Esophagus squamous epithelium (tissue), 5 donors: ENCODE data around the gene WDPCP. TPM values are rescaled to one million over a fixed set of nuclear protein-coding genes. Genes with fewer than 3 reads are reported as not detected.

Experiments used
- DNase-seq: peaks from one replicate; lab custom pipeline; 2025; lab: John Stamatoyannopoulos, UW
- H3K27ac ChIP-seq, 4 donors: fragments of 200-600 bp; sonication (generic); one replicate each; pipeline ENCODE4 v1.5.1; 2016 to 2019; ENCODE audit warnings: mild to moderate bottlenecking in 1 of 4
- H3K27me3 ChIP-seq, 4 donors: fragments of 200-600 bp; sonication (generic); 1 replicate in 3 of 4; 2 replicates in 1 of 4; pipeline versions ENCODE4 v1.5.1 to v1.6.0; 2017 to 2021; ENCODE audit warnings: antibody characterized with exemption in 1 of 4
- H3K36me3 ChIP-seq, 3 donors: fragments of 200-600 bp; sonication (generic); one replicate each; pipeline ENCODE4 v1.5.1; 2016 to 2019
- H3K4me1 ChIP-seq, 3 donors: fragments of 200-600 bp; sonication (generic); one replicate each; pipeline ENCODE4 v1.5.1; 2017 to 2019
- H3K4me3 ChIP-seq, 4 donors: fragments of 200-600 bp; sonication (generic); 1 replicate in 3 of 4; 2 replicates in 1 of 4; pipeline ENCODE4 v1.5.1; 2016 to 2019; ENCODE audit warnings: mild to moderate bottlenecking in 2 of 4, moderate library complexity in 1 of 4
- H3K9me3 ChIP-seq, 3 donors: fragments of 200-600 bp; sonication (generic); one replicate each; pipeline ENCODE4 v1.5.1; 2016 to 2019
- POLR2A ChIP-seq, 4 donors: fragments of 450-650 bp; IDR thresholded peaks; one replicate each; pipeline ENCODE4 v1.6.1; 2017; ENCODE audit warnings: antibody characterized with exemption in 4 of 4, mild to moderate bottlenecking in 4 of 4, moderate library complexity in 3 of 4
- WGBS, 2 donors: methylation state at CpG; one replicate each; pipeline ENCODE4 v1.1.5; 2018; 5-methylcytosine and 5-hydroxymethylcytosine counted together
- intact Hi-C: fragments of 100-400 bp; cut with DNase I; formaldehyde crosslinking; loops from one replicate; pipeline ENCODE4 v1.15.0; 2022
- total RNA-seq, 4 donors: library from RNA; depleted of rRNA; stranded (reverse); fragments of >200 nt; gene quantifications; one replicate each; pipeline ENCODE4 v1.1.0, GENCODE V29; 2016
- TF ChIP-seq, protein P1 (sequence below), 6 experiments: fragments of 450-650 bp in 4 of 6; fragments of 200-600 bp in 2 of 6; sonication (generic) in 2 of 6; IDR thresholded peaks; one replicate each; pipeline ENCODE4 v1.5.1; 2016 to 2019; ENCODE audit warnings: antibody characterized with exemption in 6 of 6, mild to moderate bottlenecking in 4 of 6, moderate library complexity in 4 of 6
- donor health status: DM: yes; HTN: yes; CAD: no.

The WDPCP gene
- total RNA-seq, 4 donors from 2014 or later = 3.0 to 9.7 (median 3.8) TPM

DNA sequence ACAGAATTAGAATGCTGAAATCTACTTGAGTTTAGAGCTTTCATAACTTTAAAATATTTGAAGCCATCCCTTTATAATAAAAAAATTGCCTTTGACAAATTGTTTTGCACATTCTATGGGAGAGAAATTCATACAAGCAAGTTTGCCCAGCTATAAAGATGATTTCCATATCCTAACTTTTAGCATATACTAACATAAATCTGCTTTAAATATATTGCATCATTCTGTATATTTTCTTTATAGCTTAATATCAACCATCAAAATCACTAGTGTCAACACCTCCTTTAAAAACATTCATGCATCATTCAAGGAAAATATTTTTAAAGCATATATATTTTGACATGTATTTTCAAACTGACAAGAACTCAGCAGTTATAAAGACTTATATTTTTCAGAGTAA is 49.9 kb downstream of the WDPCP start:
- TF ChIP-seq, protein P1, sequence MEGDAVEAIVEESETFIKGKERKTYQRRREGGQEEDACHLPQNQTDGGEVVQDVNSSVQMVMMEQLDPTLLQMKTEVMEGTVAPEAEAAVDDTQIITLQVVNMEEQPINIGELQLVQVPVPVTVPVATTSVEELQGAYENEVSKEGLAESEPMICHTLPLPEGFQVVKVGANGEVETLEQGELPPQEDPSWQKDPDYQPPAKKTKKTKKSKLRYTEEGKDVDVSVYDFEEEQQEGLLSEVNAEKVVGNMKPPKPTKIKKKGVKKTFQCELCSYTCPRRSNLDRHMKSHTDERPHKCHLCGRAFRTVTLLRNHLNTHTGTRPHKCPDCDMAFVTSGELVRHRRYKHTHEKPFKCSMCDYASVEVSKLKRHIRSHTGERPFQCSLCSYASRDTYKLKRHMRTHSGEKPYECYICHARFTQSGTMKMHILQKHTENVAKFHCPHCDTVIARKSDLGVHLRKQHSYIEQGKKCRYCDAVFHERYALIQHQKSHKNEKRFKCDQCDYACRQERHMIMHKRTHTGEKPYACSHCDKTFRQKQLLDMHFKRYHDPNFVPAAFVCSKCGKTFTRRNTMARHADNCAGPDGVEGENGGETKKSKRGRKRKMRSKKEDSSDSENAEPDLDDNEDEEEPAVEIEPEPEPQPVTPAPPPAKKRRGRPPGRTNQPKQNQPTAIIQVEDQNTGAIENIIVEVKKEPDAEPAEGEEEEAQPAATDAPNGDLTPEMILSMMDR (IDR thresholded peaks at IDR 0.05) = no peak
- TF ChIP-seq POLR2A (IDR thresholded peaks at IDR 0.05) = no peak
- intact Hi-C loops = no loop called here

DNA sequence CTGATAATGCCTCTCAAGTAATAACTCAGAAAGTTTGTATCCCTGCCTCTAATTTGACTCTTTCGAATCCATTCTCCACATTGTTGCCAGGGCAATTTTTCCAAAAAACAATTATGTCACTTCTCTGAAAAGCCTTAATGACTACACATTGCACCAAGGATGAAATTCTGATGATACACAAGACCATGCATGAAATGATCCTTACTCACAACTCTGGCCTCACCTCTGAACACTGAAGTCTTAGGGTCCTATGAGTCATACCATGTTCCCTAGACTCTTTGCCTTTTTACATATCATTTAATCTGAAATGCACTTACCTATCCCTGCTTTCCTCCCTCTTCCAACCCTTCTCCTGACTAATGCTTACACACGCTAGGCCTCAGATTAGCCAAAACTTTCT is 51.0 kb downstream of the WDPCP start:
- 26 to 57% methylated on average over 2 of the region's 2 CpGs for WGBS, 2 donors
- no peaks in the 10 kb centered on the region for H3K36me3 ChIP-seq
- H3K9me3 ChIP-seq = no peaks in the 10 kb centered on the region
- DNase-seq = no peak
- H3K4me3 ChIP-seq = no peak overlapping the region
- intact Hi-C loops = no loop called here
- no peaks in the 10 kb centered on the region for H3K27me3 ChIP-seq
- H3K27ac ChIP-seq = no peak overlapping the region
- H3K4me1 ChIP-seq = no peaks in the 10 kb centered on the region
- TF ChIP-seq POLR2A (IDR thresholded peaks at IDR 0.05) = no peak
- TF ChIP-seq, protein P1 (IDR thresholded peaks at IDR 0.05) = no peak

More for the DNA sequence above, 49.9 kb downstream of the WDPCP start:
- H3K27ac ChIP-seq = no peak overlapping the region
- no peaks in the 10 kb centered on the region for H3K9me3 ChIP-seq
- DNase-seq = no peak
- H3K4me3 ChIP-seq = no peak overlapping the region
- no peaks in the 10 kb centered on the region for H3K4me1 ChIP-seq
- no peaks in the 10 kb centered on the region for H3K36me3 ChIP-seq
- H3K27me3 ChIP-seq = no peaks in the 10 kb centered on the region

DNA sequence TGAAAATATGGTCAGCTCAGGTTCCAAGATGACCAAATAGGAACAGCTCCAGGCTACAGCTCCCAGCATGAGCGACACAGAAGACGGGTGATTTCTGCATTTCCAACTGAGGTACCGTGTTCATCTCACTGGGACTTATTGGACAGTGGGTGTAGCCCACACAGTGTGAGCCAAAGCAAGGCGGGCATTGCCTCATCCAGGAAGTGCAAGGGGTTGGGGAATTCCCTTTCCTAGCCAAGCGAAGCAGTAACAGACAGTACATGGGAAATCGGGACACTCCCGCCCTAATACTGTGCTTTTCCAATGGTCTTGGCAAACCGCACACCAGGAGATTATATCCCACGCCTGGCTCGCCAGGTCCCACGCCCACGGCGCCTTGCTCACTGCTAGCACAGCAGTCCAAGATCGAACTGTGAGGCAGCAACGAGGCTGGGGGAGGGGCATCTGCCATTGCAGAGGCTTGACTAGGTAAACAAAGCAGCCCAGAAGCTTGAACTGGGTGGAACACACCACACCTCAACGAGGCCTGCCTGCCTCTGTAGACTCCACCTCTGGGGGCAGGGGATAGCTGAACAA is 57.5 kb downstream of the WDPCP start:
- no peak for TF ChIP-seq POLR2A (IDR thresholded peaks at IDR 0.05)
- TF ChIP-seq, protein P1 (IDR thresholded peaks at IDR 0.05) = no peak
- Histone ChIP-seq H3K36me3 (no peaks in the 10 kb centered on the region), H3K4me3 (no peak overlapping the region), H3K27ac (no peak overlapping the region), H3K9me3 (peaks cover 0 to 17% (median 6%) of the 10 kb centered on the region in 3 donors), H3K27me3 (no peaks in the 10 kb centered on the region), H3K4me1 (no peaks in the 10 kb centered on the region)
- intact Hi-C loops = no loop called here
- WGBS, 2 donors = 80 to 82% methylated on average over 2 to 13 of the region's 16 CpGs
- DNase-seq = no peak

DNA sequence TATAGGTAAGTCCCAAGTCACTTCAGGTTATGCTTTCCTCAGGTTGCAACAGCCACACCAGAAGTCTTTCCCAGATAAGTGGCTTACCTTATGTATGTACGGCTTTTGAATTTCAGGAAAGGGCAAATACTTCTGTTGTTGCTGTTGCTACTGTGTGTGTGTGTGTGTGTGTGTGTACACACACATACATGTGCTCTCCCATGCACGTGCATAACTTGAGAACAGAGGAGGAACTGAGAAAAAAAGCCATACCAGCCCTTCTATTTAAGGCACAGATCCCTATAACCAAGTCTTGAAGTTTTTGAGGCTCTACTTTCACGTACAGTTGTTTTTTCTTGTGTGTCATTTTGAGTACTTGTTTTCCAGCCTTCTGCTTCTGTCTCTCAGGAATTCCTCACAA is 62.4 kb downstream of the WDPCP start:
- H3K9me3 ChIP-seq = peaks cover 0 to 29% (median 11%) of the 10 kb centered on the region in 3 donors
- intact Hi-C loops = no loop called here
- TF ChIP-seq, protein P1 (IDR thresholded peaks at IDR 0.05) = no peak
- no peak for TF ChIP-seq POLR2A (IDR thresholded peaks at IDR 0.05)
- no peak overlapping the region for H3K27ac ChIP-seq
- H3K27me3 ChIP-seq = no peaks in the 10 kb centered on the region
- no peak overlapping the region for H3K4me3 ChIP-seq
- no peaks in the 10 kb centered on the region for H3K4me1 ChIP-seq
- WGBS, 2 donors = 75 to 77% methylated on average over 3 of the region's 3 CpGs
- no peak for DNase-seq
- no peaks in the 10 kb centered on the region for H3K36me3 ChIP-seq

DNA sequence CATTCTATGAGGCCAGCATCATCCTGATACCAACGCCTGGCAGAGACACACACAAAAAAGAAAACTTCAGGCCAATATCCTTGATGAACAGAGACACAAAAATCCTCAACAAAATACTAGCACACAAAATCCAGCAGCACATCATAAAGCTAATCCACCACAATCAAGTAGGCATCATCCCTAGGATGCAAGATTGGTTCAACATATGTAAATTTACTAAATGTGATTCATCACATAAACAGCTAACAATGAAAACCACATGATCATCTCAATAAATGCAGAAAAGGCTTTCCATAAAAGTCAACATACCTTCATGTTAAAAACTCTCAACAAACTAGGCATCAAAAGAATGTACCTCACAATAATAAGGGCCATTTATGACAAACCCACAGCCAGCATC is 65.3 kb downstream of the WDPCP start:
- 90 to 100% methylated on average over 1 of the region's 1 CpG for WGBS, 2 donors
- H3K4me3 ChIP-seq = no peak overlapping the region
- DNase-seq = no peak
- H3K27me3 ChIP-seq = no peaks in the 10 kb centered on the region
- H3K36me3 ChIP-seq = no peaks in the 10 kb centered on the region
- intact Hi-C loops = no loop called here
- H3K9me3 ChIP-seq = peaks cover 0 to 33% (median 16%) of the 10 kb centered on the region in 3 donors
- H3K27ac ChIP-seq = no peak overlapping the region
- H3K4me1 ChIP-seq = no peaks in the 10 kb centered on the region
- no peak for TF ChIP-seq POLR2A (IDR thresholded peaks at IDR 0.05)
- TF ChIP-seq, protein P1 (IDR thresholded peaks at IDR 0.05) = no peak
